H9 (cell line): Measurements from ENCODE around the gene CCL7. TPM values are rescaled to one million over a fixed set of nuclear protein-coding genes. Genes with fewer than 3 reads are reported as not detected.

Source experiments
- DNase-seq: peaks from one replicate; pipeline ENCODE4 v3.0.0-alpha.2; 2017
- H2AFZ ChIP-seq: one replicate; pipeline ENCODE4 v1.6.1; 2013; ENCODE audit warnings: mild to moderate bottlenecking, low read length, control low read depth, moderate library complexity
- H2AK5ac ChIP-seq: 2 replicates; pipeline ENCODE4 v1.6.1; 2013; ENCODE audit warnings: low read length, control low read depth, mixed read lengths; ENCODE audit not compliant: insufficient read length
- H2BK120ac ChIP-seq: one replicate; pipeline ENCODE4 v1.6.1; 2013; ENCODE audit warnings: low read depth, mild to moderate bottlenecking, low read length, control low read depth, inconsistent platforms; ENCODE audit not compliant: poor library complexity, severe bottlenecking
- H2BK12ac ChIP-seq: 2 replicates; pipeline ENCODE4 v1.6.1; 2013; ENCODE audit warnings: low read length, control low read depth, mixed read lengths, low read depth; ENCODE audit not compliant: insufficient read length
- H2BK15ac ChIP-seq: 2 replicates; pipeline ENCODE4 v1.6.1; 2013; ENCODE audit warnings: low read depth, low read length, control low read depth
- H2BK20ac ChIP-seq: one replicate; pipeline ENCODE4 v1.6.1; 2013; ENCODE audit warnings: low read depth, mild to moderate bottlenecking, low read length, control low read depth, inconsistent platforms; ENCODE audit not compliant: poor library complexity, severe bottlenecking
- H2BK5ac ChIP-seq: 2 replicates; pipeline ENCODE4 v1.6.1; 2013; ENCODE audit warnings: low read length, control low read depth, mixed read lengths; ENCODE audit not compliant: insufficient read length
- H3K14ac ChIP-seq: 2 replicates; pipeline ENCODE4 v1.6.1; 2013; ENCODE audit warnings: low read length, control low read depth; ENCODE audit not compliant: insufficient read depth
- H3K18ac ChIP-seq: 2 replicates; pipeline ENCODE4 v1.6.1; 2013; ENCODE audit warnings: low read depth, mild to moderate bottlenecking, mixed read lengths, low read length, control low read depth; ENCODE audit not compliant: insufficient read length
- H3K23ac ChIP-seq: 2 replicates; pipeline ENCODE4 v1.6.1; 2013; ENCODE audit warnings: low read length, control low read depth, mixed read lengths, low read depth; ENCODE audit not compliant: insufficient read length
- H3K23me2 ChIP-seq: 2 replicates; pipeline ENCODE4 v1.6.1; 2013; ENCODE audit warnings: low read depth, mild to moderate bottlenecking, mixed read lengths, low read length, control low read depth; ENCODE audit not compliant: insufficient read length, poor library complexity, severe bottlenecking
- H3K27ac ChIP-seq: 2 replicates; pipeline ENCODE4 v1.5.1; 2013; ENCODE audit warnings: low read length, control low read depth, mixed read lengths, low read depth; ENCODE audit not compliant: insufficient read length
- H3K27me3 ChIP-seq: 2 replicates; pipeline ENCODE4 v1.6.1; 2013; ENCODE audit warnings: low read length, control low read depth, inconsistent platforms; ENCODE audit not compliant: insufficient read depth
- H3K4ac ChIP-seq: 2 replicates; pipeline ENCODE4 v1.6.1; 2013; ENCODE audit warnings: low read depth, mild to moderate bottlenecking, control low read depth, inconsistent platforms, low read length, moderate library complexity
- H3K4me1 ChIP-seq: 2 replicates; pipeline ENCODE4 v1.6.1; 2013; ENCODE audit warnings: low read length, control low read depth, inconsistent platforms; ENCODE audit not compliant: insufficient read depth
- H3K4me2 ChIP-seq: 2 replicates; pipeline ENCODE4 v1.6.1; 2013; ENCODE audit warnings: low read length, control low read depth, mixed read lengths; ENCODE audit not compliant: insufficient read length, insufficient read depth
- H3K56ac ChIP-seq: 2 replicates; pipeline ENCODE4 v1.6.1; 2013; ENCODE audit warnings: low read depth, mild to moderate bottlenecking, mixed read lengths, low read length, control low read depth; ENCODE audit not compliant: insufficient read length
- H3K79me1 ChIP-seq: 2 replicates; pipeline ENCODE4 v1.6.1; 2013; ENCODE audit warnings: low read depth, mild to moderate bottlenecking, moderate library complexity, low read length, control low read depth, inconsistent platforms; ENCODE audit not compliant: insufficient read depth, poor library complexity, severe bottlenecking
- H3K79me2 ChIP-seq: 2 replicates; pipeline ENCODE4 v1.6.1; 2013; ENCODE audit warnings: low read length, control low read depth, inconsistent platforms; ENCODE audit not compliant: insufficient read depth
- H3K9ac ChIP-seq: 2 replicates; pipeline ENCODE4 v1.6.1; 2013; ENCODE audit warnings: low read length, control low read depth, mixed read lengths; ENCODE audit not compliant: insufficient read length; ENCODE audit errors: extremely low read depth
- H3K9me3 ChIP-seq: one replicate; pipeline ENCODE4 v1.6.1; 2013; ENCODE audit warnings: low read depth, low read length, inconsistent platforms; ENCODE audit not compliant: control insufficient read depth
- H3T11ph ChIP-seq: one replicate; pipeline ENCODE4 v1.6.1; 2013; ENCODE audit warnings: mild to moderate bottlenecking, low read length, control low read depth, inconsistent platforms
- H4K20me1 ChIP-seq: one replicate; pipeline ENCODE4 v1.6.1; 2013; ENCODE audit not compliant: control insufficient read depth, insufficient read length, insufficient read depth
- H4K5ac ChIP-seq: 2 replicates; pipeline ENCODE4 v1.6.1; 2013; ENCODE audit warnings: low read depth, mild to moderate bottlenecking, mixed read lengths, low read length, control low read depth; ENCODE audit not compliant: insufficient read length
- H4K8ac ChIP-seq: replicated peaks from 2 replicates; pipeline ENCODE4 v1.6.1; 2013; ENCODE audit warnings: low read length, control low read depth, mixed read lengths, low read depth; ENCODE audit not compliant: insufficient read length
- H4K91ac ChIP-seq: 2 replicates; pipeline ENCODE4 v1.6.1; 2013; ENCODE audit warnings: low read depth, mild to moderate bottlenecking, moderate library complexity, mixed read lengths, low read length, control low read depth; ENCODE audit not compliant: insufficient read length
- H3K27ac Mint-ChIP-seq, 3 experiments: 2 replicates in 2 of 3; 3 replicates in 1 of 3; pipeline ENCODE4 v1.8.0; 2020 to 2021; ENCODE audit warnings: mixed read lengths in 3 of 3, mild to moderate bottlenecking in 1 of 3, moderate library complexity in 1 of 3
- H3K27me3 Mint-ChIP-seq: 2 replicates; pipeline ENCODE4 v1.8.0; 2021; ENCODE audit warnings: low read depth, mild to moderate bottlenecking, moderate library complexity, mixed read lengths
- H3K36me3 Mint-ChIP-seq, 3 experiments: 2 replicates in 2 of 3; 3 replicates in 1 of 3; pipeline ENCODE4 v1.8.0; 2020 to 2021; ENCODE audit warnings: low read depth in 3 of 3, mixed read lengths in 3 of 3; ENCODE audit not compliant: insufficient read depth in 1 of 3
- H3K4me1 Mint-ChIP-seq, 2 experiments: 2 replicates each; pipeline ENCODE4 v1.8.0; 2020; ENCODE audit warnings: mixed read lengths in 2 of 2
- H3K4me3 Mint-ChIP-seq, 2 experiments: 2 replicates in 1 of 2; 3 replicates in 1 of 2; pipeline ENCODE4 v1.8.0; 2020 to 2021; ENCODE audit warnings: mild to moderate bottlenecking in 2 of 2, mixed read lengths in 2 of 2, moderate library complexity in 1 of 2
- H3K9me3 Mint-ChIP-seq, 2 experiments: 2 replicates in 1 of 2; 3 replicates in 1 of 2; pipeline ENCODE4 v1.8.0; 2020; ENCODE audit warnings: mild to moderate bottlenecking in 2 of 2, mixed read lengths in 2 of 2, moderate library complexity in 1 of 2
- CTCF ChIP-seq: fragments of 200-600 bp; sonication (generic); conservative IDR thresholded peaks from 3 replicates; pipeline ENCODE4 v1.8.0; 2021; ENCODE audit warnings: antibody characterized with exemption, mild to moderate bottlenecking
- whole genome bisulfite sequencing: extraction: QIAGEN DNeasy Blood & Tissue Kit; methylation state at CpG from one replicate; pipeline ENCODE4 v1.1.7; 2013; ENCODE audit warnings: missing lambda C conversion rate, low lambda C conversion rate, mixed read lengths; ENCODE audit not compliant: insufficient read length; ENCODE audit errors: extremely low coverage; 5-methylcytosine and 5-hydroxymethylcytosine counted together
- total RNA-seq: library from RNA; stranded (reverse); gene quantifications from 2 replicates; pipeline ENCODE4 v1.2.1, GENCODE V29; 2021

Gene CCL7
- total RNA-seq, 1 experiment from 2014 or later, result not detected

GRCh38 chr17:34305061-34305460, 35.0 kb downstream of the CCL7 start:
- no peak overlapping the region for H2BK20ac ChIP-seq
- H3K23ac ChIP-seq, result no peak overlapping the region
- no peaks in the 10 kb centered on the region for H3K36me3 Mint-ChIP-seq
- H3K4me1 ChIP-seq, result no peaks in the 10 kb centered on the region
- no peak overlapping the region for H3K9ac ChIP-seq
- no peak for DNase-seq
- no peak overlapping the region for H2BK12ac ChIP-seq
- H3K4me1 Mint-ChIP-seq, result peaks cover 0 to 5% of the 10 kb centered on the region in 2 experiments; a peak in 3 of 4 replicates
- H3K27me3 ChIP-seq, result no peaks in the 10 kb centered on the region
- H2AK5ac ChIP-seq, result no peak overlapping the region
- no peak overlapping the region for H3K27ac Mint-ChIP-seq
- H3K56ac ChIP-seq, result no peak overlapping the region
- H3K9me3 ChIP-seq, result no peaks in the 10 kb centered on the region
- no peak overlapping the region for H2BK120ac ChIP-seq
- no peak overlapping the region for H3K4me3 Mint-ChIP-seq
- H3K27ac ChIP-seq, result no peak overlapping the region
- no peak overlapping the region for H2BK15ac ChIP-seq
- no CpG with 5 or more reads among the region's 4 CpGs for WGBS
- H4K5ac ChIP-seq, result no peak overlapping the region
- no peak overlapping the region for H2BK5ac ChIP-seq
- no peaks in the 10 kb centered on the region for H3K79me2 ChIP-seq
- H4K91ac ChIP-seq, result no peak overlapping the region
- H4K8ac ChIP-seq, result no peak overlapping the region
- no peaks in the 10 kb centered on the region for H4K20me1 ChIP-seq
- H2AFZ ChIP-seq, result no peak overlapping the region
- H3K27me3 Mint-ChIP-seq, result peaks cover 6% of the 10 kb centered on the region
- H3K14ac ChIP-seq, result no peak overlapping the region
- no peaks in the 10 kb centered on the region for H3K23me2 ChIP-seq
- no peak overlapping the region for H3K4ac ChIP-seq
- no peaks in the 10 kb centered on the region for H3K79me1 ChIP-seq
- no peak for TF ChIP-seq CTCF
- H3K18ac ChIP-seq, result no peak overlapping the region
- no peak overlapping the region for H3K4me2 ChIP-seq
- no peaks in the 10 kb centered on the region for H3K9me3 Mint-ChIP-seq
- no peak overlapping the region for H3T11ph ChIP-seq
